Daoy (cell line): Measurements from ENCODE around the gene THAP8. TPM values are rescaled to one million over a fixed set of nuclear protein-coding genes. Genes with fewer than 3 reads are reported as not detected.
"Not testable (repeated sequence)": the region's sequence is repeated elsewhere in the genome, so short reads cannot be mapped to it uniquely, and the experiment has no call there.

ENCODE experiments used
- DNase-seq: peaks from one replicate; pipeline ENCODE4 v3.0.0-alpha.2; 2015; ENCODE audit warnings: low read depth
- total RNA-seq: library from RNA; depleted of rRNA; stranded (reverse); fragments of >200 nt; shearing (Covaris generic); gene quantifications from 2 replicates; pipeline ENCODE4 v1.2.3, GENCODE V29; 2014

The THAP8 gene
- total RNA-seq, 1 experiment from 2014 or later, result 0.86 TPM

DNA sequence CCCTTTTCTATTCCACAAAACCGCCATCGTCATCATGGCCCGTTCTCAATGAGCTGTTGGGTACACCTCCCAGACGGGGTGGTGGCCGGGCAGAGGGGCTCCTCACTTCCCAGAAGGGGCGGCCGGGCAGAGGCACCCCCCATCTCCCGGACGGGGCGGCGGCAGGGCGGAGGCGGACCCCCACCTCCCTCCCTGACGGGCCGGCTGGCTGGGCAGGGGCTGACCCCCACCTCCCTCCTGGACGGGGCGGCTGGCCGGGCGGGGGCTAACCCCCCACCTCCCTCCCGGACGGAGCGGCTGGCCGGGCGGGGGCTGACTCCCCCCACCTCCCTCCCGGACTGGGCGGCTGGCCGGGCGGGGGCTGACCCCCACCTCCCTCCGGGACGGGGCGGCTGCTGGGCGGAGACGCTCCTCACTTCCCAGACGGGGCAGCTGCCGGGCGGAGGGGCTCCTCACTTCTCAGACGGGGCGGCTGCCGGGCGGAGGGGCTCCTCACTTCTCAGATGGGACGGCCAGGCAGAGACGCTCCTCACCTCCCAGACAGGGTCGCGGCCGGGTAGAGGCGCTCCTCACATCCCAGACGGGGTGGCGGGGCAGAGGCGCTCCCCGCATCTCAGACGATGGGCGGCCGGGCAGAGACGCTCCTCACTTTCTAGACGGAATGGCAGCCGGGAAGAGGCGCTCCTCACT lies 14.9 kb upstream of the THAP8 start:
- not testable (repeated sequence) for DNase-seq

- DNase-seq, result no peak
Measured at GRCh38 chr19:36067681-36068080, 13.6 kb upstream of the THAP8 start.

- no peak for DNase-seq
Measured at GRCh38 chr19:36064826-36065225, 10.7 kb upstream of the THAP8 start.

GRCh38 chr19:36061367-36061766 lies 7.3 kb upstream of the THAP8 start:
- DNase-seq, result no peak

DNA sequence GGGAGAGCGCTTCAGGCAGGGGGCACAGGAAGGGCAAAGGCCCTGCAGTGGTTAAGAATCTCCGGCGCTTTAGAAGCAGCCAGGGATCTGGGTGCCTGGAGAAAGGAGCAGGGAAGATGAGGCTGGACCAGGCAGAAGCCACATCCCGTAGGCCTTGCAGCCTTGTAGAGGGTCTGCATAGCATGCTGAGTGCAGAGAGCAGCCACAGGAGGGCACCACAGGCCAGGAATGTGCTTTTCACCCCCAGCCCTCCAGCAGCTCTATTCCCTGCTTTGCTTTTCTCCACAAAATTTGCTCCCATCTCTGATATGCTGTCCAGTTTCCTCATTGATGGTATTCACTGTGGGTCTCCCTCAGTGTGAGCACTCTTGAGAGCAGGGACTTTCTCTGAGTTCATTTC lies 6.3 kb upstream of the THAP8 start:
- DNase-seq, result peak; percentile 46

- DNase-seq, result no peak
Measured at GRCh38 chr19:36059180-36059910, 5.3 kb upstream of the THAP8 start.

DNA sequence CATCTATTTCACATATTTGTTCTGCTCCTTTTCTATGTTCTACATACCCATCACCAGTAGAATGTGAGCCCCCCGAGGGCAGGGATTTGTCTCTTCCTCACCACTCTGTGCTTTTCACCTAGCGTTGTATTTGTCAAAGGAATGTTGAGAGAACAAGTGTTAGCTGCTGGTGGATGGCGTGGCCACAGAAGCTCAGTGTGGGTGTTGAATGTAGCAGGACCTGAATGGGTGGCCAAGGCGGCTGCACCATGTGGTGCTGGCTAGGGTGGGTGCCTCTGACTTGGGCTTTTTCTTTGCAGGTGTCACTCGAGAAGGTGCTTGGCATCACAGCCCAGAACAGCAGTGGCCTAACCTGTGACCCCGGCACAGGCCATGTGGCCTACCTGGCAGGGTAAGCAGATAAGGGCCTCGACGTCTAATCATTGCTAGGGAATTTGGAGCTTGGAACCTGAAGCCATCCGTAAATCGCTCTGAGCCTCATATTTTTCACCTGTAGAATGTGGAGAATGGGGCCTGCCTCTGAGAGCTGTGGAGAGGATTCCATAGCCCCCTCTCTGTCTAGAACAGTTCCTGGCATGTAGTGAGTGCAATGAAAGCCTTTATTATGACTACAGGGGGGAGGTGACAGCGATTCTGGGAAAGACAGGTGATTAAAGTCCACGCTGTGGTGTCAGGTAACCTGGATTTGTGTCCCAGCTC lies 4.5 kb upstream of the THAP8 start:
- no peak for DNase-seq

- DNase-seq, result peak; percentile 97
Measured at GRCh38 chr19:36054733-36055686, 925 bp upstream of the THAP8 start, which contains the start of gene WDR62. Gene WDR62 (plus strand): TSS chr19:36054897. CDS start chr19:36054972, 75 bp downstream.

DNA sequence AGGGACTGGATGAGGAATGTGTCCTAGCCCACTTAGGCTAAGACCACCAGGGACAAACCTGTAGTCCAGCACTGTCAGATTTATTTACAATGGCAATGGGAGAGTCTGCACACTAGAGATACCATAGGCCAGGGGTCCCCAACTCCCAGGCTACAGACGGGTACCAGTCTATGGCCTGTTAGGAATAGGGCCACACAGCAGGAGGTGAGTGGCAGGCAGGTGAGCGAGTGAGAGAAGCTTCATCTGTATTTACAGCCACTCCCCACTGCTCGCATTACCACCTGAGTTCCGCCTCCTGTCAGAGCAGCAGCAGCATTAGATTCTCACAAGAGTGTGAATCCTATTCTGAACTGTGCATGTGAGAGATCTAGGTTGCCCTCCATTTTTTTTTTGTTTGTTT lies 2.4 kb downstream of the THAP8 start:
- DNase-seq, result no peak

GRCh38 chr19:36051236-36051635 lies 2.8 kb downstream of the THAP8 start:
- DNase-seq, result no peak

- DNase-seq, result peak; percentile 52
Measured at GRCh38 chr19:36049080-36049698, 4.9 kb downstream of the THAP8 start.

DNA sequence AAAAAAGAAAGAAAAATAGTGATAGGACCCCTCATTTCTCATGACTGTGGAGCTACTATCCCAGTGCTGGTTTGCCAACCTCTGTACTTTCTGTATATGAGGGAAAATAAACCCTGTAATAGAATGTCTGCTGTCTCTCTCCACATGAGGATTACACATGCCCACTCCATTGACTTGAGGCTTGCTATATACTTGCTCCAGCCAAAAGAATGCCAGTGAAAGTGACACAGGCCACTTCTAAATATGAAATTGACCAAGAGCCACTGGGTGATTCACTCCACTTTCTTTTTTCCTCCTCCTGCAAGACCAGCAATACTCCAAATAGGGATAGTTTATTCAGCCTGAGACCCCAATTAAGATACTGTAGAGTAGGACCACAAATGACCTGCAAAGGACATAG lies 6.2 kb downstream of the THAP8 start:
- DNase-seq, result no peak

DNA sequence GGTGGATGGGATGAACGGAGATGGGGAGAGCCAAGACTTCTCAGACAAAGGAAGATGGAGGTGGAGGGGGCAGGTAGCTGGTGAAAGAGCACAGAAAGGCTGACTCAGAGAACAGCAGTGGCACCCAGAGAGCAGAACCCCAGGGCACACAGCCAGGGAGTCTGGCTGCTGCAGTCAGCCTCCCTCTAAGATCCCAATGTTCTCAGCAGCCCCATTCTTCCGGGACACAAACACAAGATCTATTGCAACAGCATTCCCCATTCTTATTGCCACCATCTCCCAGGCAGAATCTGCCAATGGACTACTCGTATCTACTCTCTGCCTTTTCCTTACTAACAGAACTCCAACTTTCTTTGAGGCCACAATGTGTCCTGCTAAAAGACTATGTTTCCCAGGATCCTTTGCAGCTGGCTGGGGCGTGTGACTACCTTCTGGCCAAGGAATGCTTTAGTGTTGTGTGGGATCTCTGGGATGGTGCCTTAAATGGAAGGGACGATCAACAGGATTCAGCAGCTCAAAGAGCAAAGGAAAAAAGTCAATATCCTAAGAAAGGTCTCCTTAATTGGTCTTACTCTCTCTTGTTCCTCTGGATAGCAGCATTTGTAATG lies 7.5 kb downstream of the THAP8 start:
- no peak for DNase-seq

- DNase-seq, result no peak
Measured at GRCh38 chr19:36043952-36044351, 10.1 kb downstream of the THAP8 start.

- DNase-seq, result no peak
Measured at GRCh38 chr19:36041831-36042230, 12.3 kb downstream of the THAP8 start.

DNA sequence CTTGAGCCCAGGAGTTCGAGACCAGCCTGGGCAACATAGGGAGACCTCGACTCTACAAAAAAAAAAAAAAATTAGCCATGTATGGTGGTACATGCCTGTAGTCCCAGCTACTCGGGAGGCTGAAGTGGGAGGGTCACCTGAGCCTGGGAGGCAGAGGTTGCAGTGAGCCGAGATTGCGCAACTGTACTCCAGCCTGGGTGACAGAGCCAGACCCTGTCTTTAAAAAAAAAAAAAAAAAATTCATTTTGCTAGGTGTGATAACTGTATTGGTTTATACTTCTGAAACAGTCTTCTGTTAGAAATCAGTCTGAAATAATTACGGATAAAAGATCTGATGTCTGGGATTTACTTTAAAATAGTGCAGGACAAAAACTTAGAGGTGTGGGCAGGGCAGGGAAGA lies 13.0 kb downstream of the THAP8 start:
- not testable (repeated sequence) for DNase-seq

DNA sequence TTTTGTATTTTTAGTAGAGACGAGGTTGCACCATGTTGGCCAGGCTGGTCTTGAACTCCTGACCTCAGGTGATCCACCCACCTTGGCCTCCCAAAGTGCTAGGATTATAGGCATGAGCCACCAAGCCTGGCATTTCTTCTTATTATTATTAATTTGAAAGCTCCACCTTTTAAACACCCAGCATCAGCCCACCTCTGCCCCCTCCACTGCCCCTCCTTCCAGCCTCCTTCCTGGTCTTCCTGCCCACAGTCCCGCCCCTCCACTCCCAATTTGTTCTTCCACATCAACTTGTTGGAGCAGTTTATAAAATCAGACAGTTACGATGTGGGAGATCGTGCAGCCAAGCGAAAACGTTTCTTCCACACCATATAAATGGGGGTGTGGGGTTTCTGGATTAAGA lies 13.6 kb downstream of the THAP8 start:
- no peak for DNase-seq

GRCh38 chr19:36032251-36033104 lies 21.6 kb downstream of the THAP8 start, which contains the start of gene CLIP3:
Gene CLIP3 (minus strand): TSS chr19:36032873. CDS start chr19:36032357, 516 bp downstream.
- peak; percentile 74 for DNase-seq

DNA sequence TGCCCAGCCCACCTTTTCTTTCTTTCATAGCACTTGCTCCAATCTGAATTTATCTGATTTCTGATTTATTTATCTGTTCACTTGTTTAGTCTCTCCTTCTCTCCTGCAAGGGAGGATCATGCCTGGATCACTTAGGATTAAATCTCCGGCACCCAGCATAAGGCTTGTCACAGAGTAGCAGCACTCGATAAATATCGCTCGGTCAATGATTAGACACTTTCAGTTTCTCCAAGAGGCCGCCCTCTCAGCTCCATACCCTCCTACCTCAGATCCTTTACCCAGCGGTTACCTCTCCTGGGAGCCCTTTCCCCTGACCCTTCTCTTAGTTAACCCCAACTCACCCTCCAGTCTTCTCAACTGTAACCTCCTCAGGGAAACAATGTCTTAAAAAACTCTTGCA lies 22.8 kb downstream of the THAP8 start:
- no peak for DNase-seq
